ENCODE data around the gene VMAC. TPM values are rescaled to one million over a fixed set of nuclear protein-coding genes. Genes with fewer than 3 reads are reported as not detected.

The VMAC gene
- polyA plus RNA-seq, 1 donor (not counting 4 experiments of a cell fraction or from before 2014, with no cell fraction given), result 2.2 TPM

GRCh38 chr19:5947435-5947834 lies 42.8 kb downstream of the VMAC start:
- dilution Hi-C loops (cut with MboI; ENCODE audit: extremely low pct_ligation_motif_present, low sequenced_read_pairs), result no loop called here
- DNase-seq (ENCODE audit: low read depth, low spot score) (no peak), FAIRE-seq (no peak)
- Histone ChIP-seq H3K27me3 (ENCODE audit: control insufficient read depth, extremely low read depth, insufficient read depth, low read length) (no peaks in the 10 kb centered on the region), H3K4me3 (ENCODE audit: control insufficient read depth in 2 of 3, extremely low read depth in 1 of 3, insufficient read depth in 2 of 3, low read depth in 1 of 3, low read length in 3 of 3) (no peak overlapping the region), H3K9ac (ENCODE audit: control insufficient read depth, extremely low read depth, insufficient read depth, low read length) (no peak overlapping the region), H3K4me2 (ENCODE audit: control insufficient read depth, extremely low read depth, insufficient read depth, low read depth, low read length) (no peak overlapping the region), H3K9me1 (ENCODE audit: control insufficient read depth, extremely low read depth, insufficient read depth, low read length) (peaks cover 5% of the 10 kb centered on the region), H3K36me3 (ENCODE audit: control insufficient read depth in 2 of 2, extremely low read depth in 1 of 2, insufficient read depth in 2 of 2, low read length in 2 of 2) (peaks cover 6 to 10% of the 10 kb centered on the region in 2 experiments), H4K20me1 (ENCODE audit: control insufficient read depth, extremely low read depth, insufficient read depth, low read length) (peaks cover 24% of the 10 kb centered on the region), H3K9me3 (ENCODE audit: control insufficient read depth, low read depth, low read length) (no peaks in the 10 kb centered on the region), H3K4me1 (ENCODE audit: control insufficient read depth, extremely low read depth, insufficient read depth, low read length) (no peaks in the 10 kb centered on the region), H2AFZ (ENCODE audit: control insufficient read depth, low read length) (no peak overlapping the region), H3K79me2 (ENCODE audit: control insufficient read depth, insufficient read depth, low read length) (peaks cover 70% of the 10 kb centered on the region), H3K27ac (ENCODE audit: control insufficient read depth, insufficient read depth, low read length) (no peak overlapping the region)
- no peak for TF ChIP-seq CTCF (optimal IDR thresholded peaks at IDR 0.05 in 1 of 3, IDR thresholded peaks at IDR 0.05 in 1 of 3, conservative IDR thresholded peaks at IDR 0.05 in 1 of 3; ENCODE audit: extremely low read depth in 1 of 3, insufficient read depth in 2 of 3, low read length in 3 of 3)

DNA sequence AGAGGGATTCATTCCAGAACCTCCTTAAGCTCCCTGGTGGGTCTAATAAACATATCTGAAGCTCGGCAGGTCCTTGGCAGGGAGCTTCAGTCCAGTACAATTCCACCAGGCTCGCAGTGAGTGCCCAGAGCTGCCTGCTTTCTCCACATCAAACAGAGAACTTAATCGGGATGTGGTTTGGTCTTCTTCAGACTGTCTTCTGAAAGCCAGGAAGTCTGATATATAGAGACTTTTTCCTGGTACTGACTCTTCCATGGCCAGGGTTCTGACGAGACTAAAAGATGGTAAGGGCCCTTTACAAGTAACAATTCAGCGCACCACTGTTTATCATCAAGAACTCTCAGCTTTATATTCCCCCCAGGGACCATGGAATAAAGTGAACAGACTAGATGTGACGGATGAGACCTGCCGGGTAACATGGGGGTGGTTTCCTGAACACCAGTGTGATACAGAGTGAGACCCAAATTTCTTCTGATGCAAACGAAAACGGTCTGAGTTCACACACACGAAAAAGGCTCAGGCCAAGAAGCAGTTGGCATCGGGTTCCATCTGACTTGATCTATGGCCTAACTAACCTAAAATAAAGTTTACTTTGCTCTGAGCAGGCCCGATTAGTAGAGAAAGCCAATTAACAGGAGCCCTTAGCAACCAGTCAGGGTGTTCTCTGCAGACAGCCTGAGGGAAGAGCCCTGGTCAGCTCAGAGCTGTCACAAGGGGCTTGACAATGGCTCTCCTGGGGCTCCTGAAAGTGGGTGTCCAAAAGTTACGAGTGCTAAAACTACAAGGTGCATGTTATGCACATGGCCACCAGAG lies 44.3 kb downstream of the VMAC start:
- dilution Hi-C loops (cut with MboI; ENCODE audit: extremely low pct_ligation_motif_present, low sequenced_read_pairs), result no loop called here
- peaks cover 3% of the 10 kb centered on the region for H3K4me1 ChIP-seq (ENCODE audit: control insufficient read depth, extremely low read depth, insufficient read depth, low read length)
- H3K9me3 ChIP-seq (ENCODE audit: control insufficient read depth, low read depth, low read length), result no peaks in the 10 kb centered on the region
- no peak overlapping the region for H3K27ac ChIP-seq (ENCODE audit: control insufficient read depth, insufficient read depth, low read length)
- no peak overlapping the region for H3K4me3 ChIP-seq (ENCODE audit: control insufficient read depth in 2 of 3, extremely low read depth in 1 of 3, insufficient read depth in 2 of 3, low read depth in 1 of 3, low read length in 3 of 3)
- DNase-seq (ENCODE audit: low read depth, low spot score), result no peak
- no peak overlapping the region for H3K9ac ChIP-seq (ENCODE audit: control insufficient read depth, extremely low read depth, insufficient read depth, low read length)
- TF ChIP-seq EZH2 (IDR thresholded peaks at IDR 0.05; ENCODE audit: low read length) (no peak), CTCF (optimal IDR thresholded peaks at IDR 0.05 in 1 of 3, IDR thresholded peaks at IDR 0.05 in 1 of 3, conservative IDR thresholded peaks at IDR 0.05 in 1 of 3; ENCODE audit: extremely low read depth in 1 of 3, insufficient read depth in 2 of 3, low read length in 3 of 3) (no peak)
- no peak overlapping the region for H2AFZ ChIP-seq (ENCODE audit: control insufficient read depth, low read length)
- peaks cover 3% of the 10 kb centered on the region for H3K9me1 ChIP-seq (ENCODE audit: control insufficient read depth, extremely low read depth, insufficient read depth, low read length)
- peaks cover 6 to 10% of the 10 kb centered on the region in 2 experiments for H3K36me3 ChIP-seq (ENCODE audit: control insufficient read depth in 2 of 2, extremely low read depth in 1 of 2, insufficient read depth in 2 of 2, low read length in 2 of 2)
- H3K27me3 ChIP-seq (ENCODE audit: control insufficient read depth, extremely low read depth, insufficient read depth, low read length), result no peaks in the 10 kb centered on the region
- peaks cover 17% of the 10 kb centered on the region for H4K20me1 ChIP-seq (ENCODE audit: control insufficient read depth, extremely low read depth, insufficient read depth, low read length)
- peaks cover 73% of the 10 kb centered on the region for H3K79me2 ChIP-seq (ENCODE audit: control insufficient read depth, insufficient read depth, low read length)
- H3K4me2 ChIP-seq (ENCODE audit: control insufficient read depth, extremely low read depth, insufficient read depth, low read depth, low read length), result no peak overlapping the region
- no peak for FAIRE-seq
